SK-N-SH treated with all-trans-retinoic acid at 6 μM for 48 hours (cell line): ENCODE measurements around the gene OPTN.

ENCODE experiments used
- ATAC-seq: fragments of 200-7000 bp; cut with Tn5 transposase; 3 replicates; pipeline ENCODE4 v1.9.1; 2020; ENCODE audit warnings: mild to moderate bottlenecking, moderate library complexity
- ARNTL ChIP-seq: fragments of 450-650 bp; formaldehyde crosslinking; IDR thresholded peaks from 2 replicates; pipeline ENCODE4 v1.5.0; 2020; ENCODE audit warnings: low read depth, mild to moderate bottlenecking, moderate library complexity, borderline replicate concordance
- BACH2 ChIP-seq: fragments of 250-450 bp; sonication (Bioruptor Pico); IDR thresholded peaks from 2 replicates; pipeline ENCODE4 v1.9.0; 2021; ENCODE audit warnings: mild to moderate bottlenecking, borderline replicate concordance
- CREB5 ChIP-seq: fragments of 250-450 bp; sonication (Bioruptor Pico); IDR thresholded peaks from 2 replicates; pipeline ENCODE4 v1.5.1; 2020; ENCODE audit warnings: low read depth, mild to moderate bottlenecking, moderate library complexity
- CSDC2 ChIP-seq: fragments of 250-450 bp; sonication (Bioruptor Pico); IDR thresholded peaks from 2 replicates; pipeline ENCODE4 v1.5.0; 2020; ENCODE audit warnings: mild to moderate bottlenecking, moderate library complexity
- CSRNP3 ChIP-seq: fragments of 250-450 bp; sonication (Bioruptor Pico); IDR thresholded peaks from 2 replicates; pipeline ENCODE4 v1.5.1; 2021; ENCODE audit warnings: mild to moderate bottlenecking, moderate library complexity
- ESRRG ChIP-seq: fragments of 250-450 bp; sonication (Bioruptor Pico); IDR thresholded peaks from 2 replicates; pipeline ENCODE4 v1.6.1; 2021; ENCODE audit warnings: mild to moderate bottlenecking
- GLIS3 ChIP-seq: fragments of 250-450 bp; sonication (Bioruptor Pico); IDR thresholded peaks from 2 replicates; pipeline ENCODE4 v1.5.0; 2020; ENCODE audit warnings: mild to moderate bottlenecking, moderate library complexity
- ISL1 ChIP-seq: fragments of 250-450 bp; sonication (Bioruptor Pico); IDR thresholded peaks from 2 replicates; pipeline ENCODE4 v2.1.2; 2022; ENCODE audit warnings: mild to moderate bottlenecking, moderate library complexity
- OSR1 ChIP-seq: fragments of 250-450 bp; sonication (Bioruptor Pico); IDR thresholded peaks from 2 replicates; pipeline ENCODE4 v1.8.0; 2022; ENCODE audit warnings: moderate library complexity, mild to moderate bottlenecking, inconsistent platforms
- POU6F1 ChIP-seq: fragments of 250-450 bp; sonication (Bioruptor Pico); IDR thresholded peaks from 2 replicates; pipeline ENCODE4 v1.8.0; 2021; ENCODE audit warnings: low read depth, mild to moderate bottlenecking, moderate library complexity, borderline replicate concordance
- PPARA ChIP-seq: fragments of 250-450 bp; sonication (Bioruptor Pico); IDR thresholded peaks from 2 replicates; pipeline ENCODE4 v1.5.0; 2020; ENCODE audit warnings: mild to moderate bottlenecking, borderline replicate concordance
- RARB ChIP-seq: fragments of 250-450 bp; sonication (Bioruptor Pico); IDR thresholded peaks from 2 replicates; pipeline ENCODE4 v1.8.0; 2021; ENCODE audit warnings: mild to moderate bottlenecking, moderate library complexity
- TCF4 ChIP-seq: fragments of 250-450 bp; sonication (Bioruptor Pico); IDR thresholded peaks from 2 replicates; pipeline ENCODE4 v1.8.0; 2021; ENCODE audit warnings: mild to moderate bottlenecking, moderate library complexity, borderline replicate concordance
- TSHZ2 ChIP-seq: fragments of 250-450 bp; sonication (Bioruptor Pico); IDR thresholded peaks from 2 replicates; pipeline ENCODE4 v1.5.0; 2020; ENCODE audit warnings: mild to moderate bottlenecking, moderate library complexity
- ZC3H10 ChIP-seq: fragments of 250-450 bp; sonication (Bioruptor Pico); IDR thresholded peaks from 2 replicates; pipeline ENCODE4 v1.5.1; 2021; ENCODE audit warnings: mild to moderate bottlenecking, moderate library complexity
- ZFP30 ChIP-seq: fragments of 450-650 bp; formaldehyde crosslinking; IDR thresholded peaks from 2 replicates; pipeline ENCODE4 v1.5.0; 2022; ENCODE audit warnings: mild to moderate bottlenecking, moderate library complexity
- ZNF565 ChIP-seq: fragments of 450-650 bp; formaldehyde crosslinking; conservative IDR thresholded peaks from 2 replicates; pipeline ENCODE4 v1.5.0; 2020; ENCODE audit warnings: low read depth, mild to moderate bottlenecking, moderate library complexity
- ZNF8 ChIP-seq: fragments of 450-650 bp; formaldehyde crosslinking; IDR thresholded peaks from 2 replicates; pipeline ENCODE4 v1.5.0; 2020; ENCODE audit warnings: mild to moderate bottlenecking, moderate library complexity

Gene OPTN

GRCh38 chr10:13056456-13057077, 43.4 kb upstream of the OPTN start (continued):
- TF ChIP-seq BACH2 (CRISPR knock-in tag) = no peak
- TF ChIP-seq ESRRG = no peak

- TF ChIP-seq RARB (no peak), CREB5 (no peak), ESRRG (no peak), CSDC2 (CRISPR knock-in tag) (no peak), TCF4 (CRISPR knock-in tag) (no peak), TSHZ2 (no peak), ZNF565 (CRISPR knock-in tag) (no peak), ISL1 (CRISPR knock-in tag) (no peak), GLIS3 (CRISPR knock-in tag) (no peak), ZFP30 (CRISPR knock-in tag) (no peak), OSR1 (CRISPR knock-in tag) (no peak)
- ATAC-seq = no peak
Observed at GRCh38 chr10:13062803-13063202, 37.2 kb upstream of the OPTN start.

- ATAC-seq = no peak
- no peak for TF ChIP-seq GLIS3 (CRISPR knock-in tag)
- no peak for TF ChIP-seq PPARA
- TF ChIP-seq ZNF8 = no peak
- no peak for TF ChIP-seq ARNTL
- TF ChIP-seq BACH2 (CRISPR knock-in tag) = no peak
- no peak for TF ChIP-seq CSDC2 (CRISPR knock-in tag)
- no peak for TF ChIP-seq CREB5
- no peak for TF ChIP-seq TCF4 (CRISPR knock-in tag)
- TF ChIP-seq OSR1 (CRISPR knock-in tag) = no peak
Observed at GRCh38 chr10:13066527-13066926, 33.4 kb upstream of the OPTN start.

GRCh38 chr10:13067431-13067830, 32.5 kb upstream of the OPTN start:
- TF ChIP-seq ESRRG (no peak), ZC3H10 (CRISPR knock-in tag) (no peak), ZNF565 (CRISPR knock-in tag) (no peak), TCF4 (CRISPR knock-in tag) (no peak), ISL1 (CRISPR knock-in tag) (no peak), PPARA (no peak)
- TF ChIP-seq, all 23 proteins: peak for 0
- no peak for ATAC-seq

GRCh38 chr10:13068071-13068470, 31.9 kb upstream of the OPTN start:
- no peak for ATAC-seq
- TF ChIP-seq BACH2 (CRISPR knock-in tag) (no peak), POU6F1 (CRISPR knock-in tag) (no peak), ZNF8 (no peak), CSRNP3 (CRISPR knock-in tag) (no peak), CREB5 (no peak), CSDC2 (CRISPR knock-in tag) (no peak)
- TF ChIP-seq, all 23 proteins: peak for 0
